ENCODE results near the gene FAM174C.
A peak's percentile ranks its signal among the peaks of the same experiment; 100 is the strongest.

The FAM174C gene

GRCh38 chr19:1286487-1287353, 11.4 kb downstream of the FAM174C start:
- no peak for DNase-seq (ENCODE audit: low read depth)

GRCh38 chr19:1287354-1288225, 12.3 kb downstream of the FAM174C start:
- no peak for DNase-seq (ENCODE audit: low read depth)

GRCh38 chr19:1288226-1288612, 12.9 kb downstream of the FAM174C start:
- DNase-seq (ENCODE audit: low read depth): no peak

GRCh38 chr19:1288833-1289685, 13.7 kb downstream of the FAM174C start:
- no peak for DNase-seq (ENCODE audit: low read depth)

- no peak for DNase-seq (ENCODE audit: low read depth)
Measured at GRCh38 chr19:1289686-1290025, 14.3 kb downstream of the FAM174C start.

GRCh38 chr19:1290196-1290702, 14.9 kb downstream of the FAM174C start:
- DNase-seq (ENCODE audit: low read depth): no peak

GRCh38 chr19:1290703-1291651, 15.6 kb downstream of the FAM174C start:
- DNase-seq (ENCODE audit: low read depth): no peak

GRCh38 chr19:1291761-1292418, 16.6 kb downstream of the FAM174C start:
- no peak for DNase-seq (ENCODE audit: low read depth)

GRCh38 chr19:1292419-1293151, 17.3 kb downstream of the FAM174C start:
- no peak for DNase-seq (ENCODE audit: low read depth)

- no peak for DNase-seq (ENCODE audit: low read depth)
Measured at GRCh38 chr19:1293782-1294604, 18.7 kb downstream of the FAM174C start.

- no peak for DNase-seq (ENCODE audit: low read depth)
Measured at GRCh38 chr19:1294688-1295087, 19.4 kb downstream of the FAM174C start.

GRCh38 chr19:1295169-1296012, 20.1 kb downstream of the FAM174C start:
- DNase-seq (ENCODE audit: low read depth): peak; percentile 17

GRCh38 chr19:1296078-1296477, 20.7 kb downstream of the FAM174C start:
- DNase-seq (ENCODE audit: low read depth): no peak

GRCh38 chr19:1296575-1297271, 21.4 kb downstream of the FAM174C start:
- DNase-seq (ENCODE audit: low read depth): no peak

- DNase-seq (ENCODE audit: low read depth): no peak
Measured at GRCh38 chr19:1298235-1298634, 22.9 kb downstream of the FAM174C start.

- no peak for DNase-seq (ENCODE audit: low read depth)
Measured at GRCh38 chr19:1299801-1300200, 24.5 kb downstream of the FAM174C start.

All from stimulated activated CD8-positive, alpha-beta memory T cell treated with anti-CD3 and anti-CD28 coated beads, Interleukin-12 subunit alpha, Interleukin-12 subunit beta, amount 100 ng/mL, for 1 hour (primary cell).